GM12878 (cell line): ENCODE measurements around the gene CAPS. TPM values are rescaled to one million over a fixed set of nuclear protein-coding genes. Genes with fewer than 3 reads are reported as not detected.

Experiments used
- ATAC-seq: fragments of 200-7000 bp; cut with Tn5 transposase; 3 replicates; pipeline ENCODE4 v1.9.1; 2020; ENCODE audit warnings: mild to moderate bottlenecking, moderate library complexity
- BruUV-seq: library from RNA; stranded (reverse); fragments of 400-500 nt; replicated peaks from 2 replicates; lab custom pipeline; 2021; lab: Mats Ljungman, UMichigan
- CTCF ChIA-PET: fragments of 300-600 bp; sonication (Branson Sonifier 250); formaldehyde crosslinking; extraction: SDS; loops from one replicate; lab custom pipeline; 2021; ENCODE audit warnings: inconsistent platforms; lab: Yijun Ruan, JAX
- POLR2A ChIA-PET: fragments of 350-600 bp; formaldehyde crosslinking; extraction: SDS; loops from one replicate; lab custom pipeline; 2021; ENCODE audit warnings: inconsistent platforms; lab: Charles Lee
- RAD21 ChIA-PET: fragments of 300-600 bp; sonication (Branson Sonifier 250); formaldehyde crosslinking; loops from one replicate; lab custom pipeline; 2023; ENCODE audit warnings: antibody characterized with exemption; ENCODE audit not compliant: unreplicated experiment; lab: Charles Lee
- SMC1A ChIA-PET: fragments of 300-600 bp; sonication (Branson Sonifier 250); formaldehyde crosslinking; loops from one replicate; lab custom pipeline; 2023; ENCODE audit not compliant: unreplicated experiment, uncharacterized antibody; lab: Charles Lee
- DNase-seq: peaks from one replicate; pipeline ENCODE4 v3.0.0-alpha.2; 2011; ENCODE audit warnings: low read depth, low spot score
- FAIRE-seq: peaks from 3 replicates; lab custom pipeline; 2011; peaks lifted over from hg19 to GRCh38; lab: Jason Lieb, UNC
- H2AFZ ChIP-seq: 2 replicates; pipeline ENCODE4 v1.6.0; 2011; ENCODE audit warnings: low read depth, low read length, control low read depth; ENCODE audit not compliant: control insufficient read depth
- H3K27ac ChIP-seq: 2 replicates; pipeline ENCODE4 v1.5.1; 2011; ENCODE audit warnings: control low read depth; ENCODE audit not compliant: control insufficient read depth, insufficient read depth
- H3K27me3 ChIP-seq, 2 experiments: replicated peaks in 1 of 2; 2 replicates each; pipeline versions ENCODE4 v1.6.0 to v1.6.1; 2011; ENCODE audit warnings: low read length in 1 of 2; ENCODE audit not compliant: control insufficient read depth in 2 of 2, insufficient read depth in 2 of 2
- H3K36me3 ChIP-seq, 2 experiments: 2 replicates each; pipeline ENCODE4 v1.5.1; 2011; ENCODE audit warnings: low read length in 1 of 2; ENCODE audit not compliant: control insufficient read depth in 2 of 2, insufficient read depth in 2 of 2
- H3K4me1 ChIP-seq: 2 replicates; pipeline ENCODE4 v1.6.1; 2011; ENCODE audit warnings: mild to moderate bottlenecking, low read length, moderate library complexity, mixed read lengths; ENCODE audit not compliant: control insufficient read depth, insufficient read depth
- H3K4me2 ChIP-seq: 2 replicates; pipeline ENCODE4 v1.6.0; 2011; ENCODE audit warnings: control low read depth; ENCODE audit not compliant: control insufficient read depth, insufficient read depth
- H3K4me3 ChIP-seq: fragments of 200-600 bp; sonication (generic); 2 replicates; pipeline ENCODE4 v1.5.1; 2016
- H3K79me2 ChIP-seq: 2 replicates; pipeline ENCODE4 v1.6.0; 2011; ENCODE audit warnings: low read length; ENCODE audit not compliant: control insufficient read depth, insufficient read depth
- H3K9ac ChIP-seq: 2 replicates; pipeline ENCODE4 v1.8.0; 2011; ENCODE audit warnings: low read length, control low read depth, mixed read lengths; ENCODE audit not compliant: control insufficient read depth, insufficient read depth
- H3K9me3 ChIP-seq: replicated peaks from 3 replicates; pipeline ENCODE4 v1.5.1; 2011; ENCODE audit warnings: mild to moderate bottlenecking, low read length; ENCODE audit not compliant: control insufficient read depth, insufficient read depth
- H4K20me1 ChIP-seq: 2 replicates; pipeline ENCODE4 v1.6.0; 2011; ENCODE audit not compliant: control insufficient read depth, insufficient read depth
- ESRRA ChIP-seq: IDR thresholded peaks from 2 replicates; pipeline ENCODE4 v1.6.1; 2012; ENCODE audit warnings: mild to moderate bottlenecking, low read length, improper control_type of control experiment
- RAD21 ChIP-seq: IDR thresholded peaks from 2 replicates; pipeline ENCODE4 v1.6.1; 2011; ENCODE audit warnings: mild to moderate bottlenecking, low read depth, low read length, moderate library complexity; ENCODE audit not compliant: insufficient read depth
- RB1 ChIP-seq: fragments of 450-650 bp; formaldehyde crosslinking; IDR thresholded peaks from 2 replicates; pipeline ENCODE4 v1.6.1; 2017; ENCODE audit warnings: mild to moderate bottlenecking, borderline replicate concordance
- YBX1 ChIP-seq: fragments of 450-650 bp; IDR thresholded peaks from 2 replicates; pipeline ENCODE4 v1.6.1; 2016; ENCODE audit warnings: antibody characterized with exemption
- ZBED1 ChIP-seq: IDR thresholded peaks from 2 replicates; pipeline ENCODE4 v1.6.1; 2016; ENCODE audit warnings: borderline replicate concordance
- WGBS: methylation state at CpG from one replicate; pipeline ENCODE4 v1.1.6; 2016; ENCODE audit warnings: low lambda C conversion rate; ENCODE audit not compliant: insufficient replicate concordance, insufficient coverage; ENCODE audit errors: missing lambda C conversion rate; 5-methylcytosine and 5-hydroxymethylcytosine counted together
- in situ Hi-C: fragments of 300-500 bp; cut with MboI; formaldehyde crosslinking; loops from 9 replicates; pipeline ENCODE4 v1.14.3; 2018; ENCODE audit warnings: mixed read lengths
- intact Hi-C: fragments of 100-400 bp; cut with micrococcal nuclease; formaldehyde crosslinking; loops from one replicate; pipeline ENCODE4 v1.14.2; 2022; ENCODE audit not compliant: unreplicated experiment
- polyA plus RNA-seq, 11 experiments: library from polyadenylated mRNA; depleted of rRNA in 4 of 11; unstranded in 6 of 11; stranded (reverse) in 5 of 11; fragments of >200 nt; fragmentation: Nextera tagmentation in 4 of 11; fragmentation: Illumina TruSeq in 1 of 11; extraction: Ambion mirVana in 4 of 11; extraction: Trizol in 1 of 11; gene quantifications; 1 replicate in 1 of 11; 2 replicates in 10 of 11; pipeline versions ENCODE4 v1.2.1 to v1.2.3, GENCODE V29; 2011 to 2016; ENCODE audit warnings: inconsistent platforms in 2 of 11, missing spikeins in 2 of 11, low read depth in 1 of 11
- total RNA-seq, 4 experiments: library from RNA; depleted of rRNA in 3 of 4; stranded (reverse); fragments of >200 nt in 3 of 4; fragmentation: Illumina TruSeq in 1 of 4; extraction: Trizol in 1 of 4; gene quantifications; 2 replicates each; pipeline versions ENCODE4 v1.2.1 to v1.2.3, GENCODE V29; 2013 to 2021
- TF ChIP-seq, protein P1 (sequence below): IDR thresholded peaks from 2 replicates; pipeline ENCODE4 v1.6.1; 2011; ENCODE audit warnings: low read depth, low read length, improper control_type of control experiment, borderline replicate concordance
- TF ChIP-seq, protein P2 (sequence below): IDR thresholded peaks from 2 replicates; pipeline ENCODE4 v1.6.1; 2012; ENCODE audit warnings: low read depth, low read length, improper control_type of control experiment
- TF ChIP-seq, protein P3 (sequence below): IDR thresholded peaks from 2 replicates; pipeline ENCODE4 v1.6.1; 2011; ENCODE audit warnings: mild to moderate bottlenecking, low read depth, low read length, moderate library complexity; ENCODE audit not compliant: insufficient replicate concordance
- TF ChIP-seq, protein P4 (sequence below): IDR thresholded peaks from 2 replicates; pipeline ENCODE4 v1.6.1; 2012; ENCODE audit warnings: improper control_type of control experiment, low read depth, low read length; ENCODE audit not compliant: insufficient replicate concordance

Gene CAPS
- total and polyA plus RNA-seq, 10 of the 15 experiments (the other 5 are each of a cell fraction or from before 2014, with no cell fraction given): 0.09 to 6.9 (median 2.9) TPM

DNA sequence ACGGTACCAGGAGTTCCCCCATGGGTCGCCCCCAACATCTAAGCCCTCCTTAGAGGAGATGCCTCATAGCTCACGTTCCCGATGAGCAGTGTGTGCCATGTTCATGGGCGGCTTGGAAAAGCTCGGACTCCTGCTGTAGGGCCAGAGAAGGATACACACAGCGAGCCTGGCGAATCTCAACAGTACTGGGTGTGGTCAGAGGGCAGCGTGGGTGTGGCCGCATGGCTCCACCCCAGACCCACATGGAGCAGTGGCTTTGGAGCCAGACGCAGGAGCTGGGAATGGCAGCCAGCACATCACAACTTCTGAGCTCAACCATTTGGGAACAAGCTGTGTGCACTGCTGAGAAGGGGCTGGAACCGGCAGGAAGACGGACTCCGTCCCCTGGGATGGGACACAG is 15.6 kb downstream of the CAPS start:
- no peak for ATAC-seq
- Histone ChIP-seq H3K27me3 (no peaks in the 10 kb centered on the region), H3K79me2 (no peaks in the 10 kb centered on the region), H3K9me3 (no peaks in the 10 kb centered on the region), H3K4me2 (no peak overlapping the region), H3K36me3 (peaks cover 15 to 49% of the 10 kb centered on the region in 2 experiments), H3K4me1 (peaks cover 15% of the 10 kb centered on the region), H3K4me3 (no peak overlapping the region), H3K9ac (no peak overlapping the region), H3K27ac (no peak overlapping the region), H4K20me1 (no peaks in the 10 kb centered on the region), H2AFZ (no peak overlapping the region)
- no TSS peak for BruUV-seq
- WGBS: over 99% methylated on average over 14 of the region's 14 CpGs
- FAIRE-seq: no peak
- POLR2A ChIA-PET: no interaction called here
- no peak for TF ChIP-seq YBX1
- RAD21 ChIA-PET: no interaction called here
- in situ Hi-C loops (no loop called here), intact Hi-C loops (no loop called here)
- SMC1A ChIA-PET: no interaction called here
- CTCF ChIA-PET: no interaction called here
- no peak for DNase-seq

DNA sequence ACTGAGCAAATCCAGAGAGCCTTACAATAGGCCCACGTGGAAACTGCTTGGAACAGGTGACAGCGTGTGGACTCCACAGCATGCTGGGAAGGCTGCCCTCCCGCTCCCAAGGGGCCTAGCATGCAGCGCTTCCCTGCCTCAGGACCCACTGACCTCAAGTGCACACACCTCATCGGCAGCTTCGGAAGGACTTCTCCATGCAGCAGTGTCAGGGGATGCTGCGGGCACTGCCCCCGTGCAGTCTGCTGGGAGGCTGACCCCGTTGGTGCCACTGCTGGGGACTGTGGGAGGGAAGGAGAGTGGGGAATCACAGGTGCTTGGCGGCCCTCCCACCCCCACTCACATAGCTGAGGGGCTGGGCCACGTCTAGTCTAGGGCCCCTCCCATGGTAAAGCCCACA is 17.2 kb downstream of the CAPS start:
- in situ Hi-C loops (no loop called here), intact Hi-C loops (no loop called here)
- Histone ChIP-seq H3K4me2 (no peak overlapping the region), H3K4me3 (no peak overlapping the region), H2AFZ (no peak overlapping the region), H3K9me3 (no peaks in the 10 kb centered on the region), H3K27me3 (no peaks in the 10 kb centered on the region), H3K9ac (no peak overlapping the region), H3K27ac (no peak overlapping the region), H3K4me1 (peaks cover 15% of the 10 kb centered on the region), H3K79me2 (no peaks in the 10 kb centered on the region), H4K20me1 (no peaks in the 10 kb centered on the region), H3K36me3 (peaks cover 22 to 42% of the 10 kb centered on the region in 2 experiments)
- no TSS peak for BruUV-seq
- POLR2A ChIA-PET: no interaction called here
- DNase-seq (no peak), ATAC-seq (no peak), FAIRE-seq (no peak)
- 100% methylated on average over 11 of the region's 11 CpGs for WGBS
- SMC1A ChIA-PET: no interaction called here
- RAD21 ChIA-PET: no interaction called here
- CTCF ChIA-PET: no interaction called here
- no peak for TF ChIP-seq ZBED1
- no peak for TF ChIP-seq ESRRA
- TF ChIP-seq RAD21: no peak
- TF ChIP-seq, protein P1, sequence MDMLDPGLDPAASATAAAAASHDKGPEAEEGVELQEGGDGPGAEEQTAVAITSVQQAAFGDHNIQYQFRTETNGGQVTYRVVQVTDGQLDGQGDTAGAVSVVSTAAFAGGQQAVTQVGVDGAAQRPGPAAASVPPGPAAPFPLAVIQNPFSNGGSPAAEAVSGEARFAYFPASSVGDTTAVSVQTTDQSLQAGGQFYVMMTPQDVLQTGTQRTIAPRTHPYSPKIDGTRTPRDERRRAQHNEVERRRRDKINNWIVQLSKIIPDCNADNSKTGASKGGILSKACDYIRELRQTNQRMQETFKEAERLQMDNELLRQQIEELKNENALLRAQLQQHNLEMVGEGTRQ: no peak
- no peak for TF ChIP-seq RB1
- TF ChIP-seq, protein P2, sequence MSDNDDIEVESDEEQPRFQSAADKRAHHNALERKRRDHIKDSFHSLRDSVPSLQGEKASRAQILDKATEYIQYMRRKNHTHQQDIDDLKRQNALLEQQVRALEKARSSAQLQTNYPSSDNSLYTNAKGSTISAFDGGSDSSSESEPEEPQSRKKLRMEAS: no peak
- TF ChIP-seq, protein P3, sequence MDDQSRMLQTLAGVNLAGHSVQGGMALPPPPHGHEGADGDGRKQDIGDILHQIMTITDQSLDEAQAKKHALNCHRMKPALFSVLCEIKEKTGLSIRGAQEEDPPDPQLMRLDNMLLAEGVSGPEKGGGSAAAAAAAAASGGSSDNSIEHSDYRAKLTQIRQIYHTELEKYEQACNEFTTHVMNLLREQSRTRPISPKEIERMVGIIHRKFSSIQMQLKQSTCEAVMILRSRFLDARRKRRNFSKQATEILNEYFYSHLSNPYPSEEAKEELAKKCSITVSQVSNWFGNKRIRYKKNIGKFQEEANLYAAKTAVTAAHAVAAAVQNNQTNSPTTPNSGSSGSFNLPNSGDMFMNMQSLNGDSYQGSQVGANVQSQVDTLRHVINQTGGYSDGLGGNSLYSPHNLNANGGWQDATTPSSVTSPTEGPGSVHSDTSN: no peak
- TF ChIP-seq, protein P4, sequence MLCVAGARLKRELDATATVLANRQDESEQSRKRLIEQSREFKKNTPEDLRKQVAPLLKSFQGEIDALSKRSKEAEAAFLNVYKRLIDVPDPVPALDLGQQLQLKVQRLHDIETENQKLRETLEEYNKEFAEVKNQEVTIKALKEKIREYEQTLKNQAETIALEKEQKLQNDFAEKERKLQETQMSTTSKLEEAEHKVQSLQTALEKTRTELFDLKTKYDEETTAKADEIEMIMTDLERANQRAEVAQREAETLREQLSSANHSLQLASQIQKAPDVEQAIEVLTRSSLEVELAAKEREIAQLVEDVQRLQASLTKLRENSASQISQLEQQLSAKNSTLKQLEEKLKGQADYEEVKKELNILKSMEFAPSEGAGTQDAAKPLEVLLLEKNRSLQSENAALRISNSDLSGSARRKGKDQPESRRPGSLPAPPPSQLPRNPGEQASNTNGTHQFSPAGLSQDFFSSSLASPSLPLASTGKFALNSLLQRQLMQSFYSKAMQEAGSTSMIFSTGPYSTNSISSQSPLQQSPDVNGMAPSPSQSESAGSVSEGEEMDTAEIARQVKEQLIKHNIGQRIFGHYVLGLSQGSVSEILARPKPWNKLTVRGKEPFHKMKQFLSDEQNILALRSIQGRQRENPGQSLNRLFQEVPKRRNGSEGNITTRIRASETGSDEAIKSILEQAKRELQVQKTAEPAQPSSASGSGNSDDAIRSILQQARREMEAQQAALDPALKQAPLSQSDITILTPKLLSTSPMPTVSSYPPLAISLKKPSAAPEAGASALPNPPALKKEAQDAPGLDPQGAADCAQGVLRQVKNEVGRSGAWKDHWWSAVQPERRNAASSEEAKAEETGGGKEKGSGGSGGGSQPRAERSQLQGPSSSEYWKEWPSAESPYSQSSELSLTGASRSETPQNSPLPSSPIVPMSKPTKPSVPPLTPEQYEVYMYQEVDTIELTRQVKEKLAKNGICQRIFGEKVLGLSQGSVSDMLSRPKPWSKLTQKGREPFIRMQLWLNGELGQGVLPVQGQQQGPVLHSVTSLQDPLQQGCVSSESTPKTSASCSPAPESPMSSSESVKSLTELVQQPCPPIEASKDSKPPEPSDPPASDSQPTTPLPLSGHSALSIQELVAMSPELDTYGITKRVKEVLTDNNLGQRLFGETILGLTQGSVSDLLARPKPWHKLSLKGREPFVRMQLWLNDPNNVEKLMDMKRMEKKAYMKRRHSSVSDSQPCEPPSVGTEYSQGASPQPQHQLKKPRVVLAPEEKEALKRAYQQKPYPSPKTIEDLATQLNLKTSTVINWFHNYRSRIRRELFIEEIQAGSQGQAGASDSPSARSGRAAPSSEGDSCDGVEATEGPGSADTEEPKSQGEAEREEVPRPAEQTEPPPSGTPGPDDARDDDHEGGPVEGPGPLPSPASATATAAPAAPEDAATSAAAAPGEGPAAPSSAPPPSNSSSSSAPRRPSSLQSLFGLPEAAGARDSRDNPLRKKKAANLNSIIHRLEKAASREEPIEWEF: no peak
